Measurements from ENCODE around the gene STH.

STH gene

DNA sequence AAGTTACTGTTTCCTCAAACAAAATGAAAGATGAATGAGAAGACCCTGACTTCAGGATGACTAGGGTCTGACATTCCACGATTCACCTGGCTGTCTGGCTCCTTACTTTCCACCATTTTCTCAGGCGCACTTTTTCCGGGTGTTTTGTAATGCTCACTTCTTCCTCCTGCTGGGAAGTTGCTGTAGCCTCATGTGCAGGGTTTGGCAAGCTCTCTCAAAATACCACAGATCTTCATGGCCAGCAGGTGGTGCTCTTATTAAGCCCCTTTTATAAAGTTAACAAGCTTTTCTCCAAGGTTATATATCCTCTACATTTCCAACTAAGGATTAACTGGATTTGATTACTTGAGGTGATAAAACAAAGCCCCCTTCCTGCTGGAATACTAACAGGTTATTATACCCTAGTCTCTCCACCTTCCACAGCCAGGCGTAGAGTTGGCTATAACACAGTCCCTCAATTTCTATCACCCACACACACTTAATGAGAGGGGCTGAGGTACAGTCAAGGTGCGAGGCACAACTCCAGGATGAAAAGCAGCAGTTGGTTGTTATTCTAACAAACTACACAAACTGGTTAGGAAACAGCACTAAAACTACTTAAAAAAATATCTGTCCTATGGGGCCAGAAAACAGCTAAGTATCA lies 45.4 kb downstream of the STH start:
- FAIRE-seq: peak; percentile 16
- DNase-seq (ENCODE audit: low spot score): peak; percentile 60

DNA sequence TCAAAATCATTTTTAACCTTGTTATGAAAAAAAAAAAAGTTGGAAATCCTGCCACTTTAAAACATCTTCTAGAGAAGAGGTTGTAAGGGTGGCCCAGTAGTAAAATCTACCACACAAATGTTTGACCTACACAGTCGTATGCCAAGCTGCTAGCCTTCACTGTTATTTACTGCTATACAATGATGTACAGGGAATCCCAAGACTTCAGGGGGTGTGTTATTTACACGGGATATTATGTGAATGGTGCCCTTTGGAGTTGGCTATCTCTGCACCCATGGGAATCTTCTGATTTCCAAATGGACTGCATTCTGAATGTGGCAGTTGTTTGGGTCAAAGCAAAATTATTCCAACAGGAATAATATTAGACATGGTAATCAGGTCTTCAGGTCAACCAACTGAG lies 45.9 kb downstream of the STH start:
- FAIRE-seq (no peak), DNase-seq (ENCODE audit: low spot score) (no peak)

DNA sequence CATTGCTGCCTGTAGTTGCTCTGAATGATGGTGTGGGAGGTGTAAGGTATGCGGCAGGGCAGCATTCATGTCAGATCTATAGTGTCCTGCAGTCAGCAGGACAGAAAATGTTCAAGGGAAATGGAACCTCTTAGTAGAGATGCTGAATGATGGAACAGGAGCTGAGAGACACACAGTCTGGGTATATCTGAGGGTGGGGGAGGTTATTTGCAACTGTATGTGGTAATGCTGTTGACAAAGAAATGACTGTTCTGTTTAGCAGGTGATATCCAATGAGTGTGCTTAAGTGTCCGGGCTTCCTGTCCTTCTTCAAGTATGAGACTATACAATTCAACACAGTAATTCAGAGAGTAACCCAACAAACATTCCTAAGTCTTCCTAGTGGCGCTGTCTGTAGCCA lies 46.6 kb downstream of the STH start:
- FAIRE-seq (no peak), DNase-seq (ENCODE audit: low spot score) (no peak)

DNA sequence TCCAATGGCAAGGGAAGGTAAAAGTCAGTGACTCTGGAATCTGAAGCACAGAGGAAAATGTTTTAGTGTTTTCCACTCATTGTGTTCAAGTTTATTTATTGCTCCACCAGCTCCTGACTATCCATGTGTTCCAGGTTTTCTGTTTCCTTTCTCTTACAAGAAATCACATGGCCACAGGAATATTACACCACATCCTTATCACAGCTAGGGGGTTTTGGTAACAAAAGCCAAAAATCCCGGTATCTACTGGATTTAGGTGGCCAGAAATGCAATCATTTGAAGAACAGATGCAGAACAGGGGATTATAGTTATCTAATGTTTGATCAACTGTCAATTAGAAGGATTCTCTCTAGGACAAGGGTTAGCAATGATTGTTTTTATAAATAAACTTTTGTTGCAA lies 47.9 kb downstream of the STH start:
- FAIRE-seq: no peak
- DNase-seq (ENCODE audit: low spot score): no peak

- FAIRE-seq (no peak), DNase-seq (ENCODE audit: low spot score) (no peak)
These were observed 48.3 kb downstream of the STH start for GRCh38 chr17:46047398-46047797.

DNA sequence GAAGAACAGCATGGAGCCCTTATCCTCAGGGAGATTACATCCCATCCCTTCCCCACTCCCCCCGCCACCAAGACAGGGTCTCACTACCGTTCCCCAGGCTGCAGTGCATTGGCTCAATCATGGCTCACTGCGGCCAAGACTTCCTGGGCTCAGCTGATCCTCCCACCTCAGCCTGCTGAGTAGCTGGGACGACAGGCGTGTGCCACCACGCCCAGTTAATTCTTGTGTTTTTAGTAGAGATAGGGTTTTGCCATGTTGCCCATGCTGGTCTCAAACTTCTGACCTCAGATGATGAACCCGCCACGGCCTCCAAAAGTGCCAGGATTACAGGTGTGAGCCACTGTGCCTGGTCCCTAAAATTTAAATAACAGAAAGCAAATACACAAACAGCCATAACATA lies 48.8 kb downstream of the STH start:
- DNase-seq (ENCODE audit: low spot score) (no peak), FAIRE-seq (no peak)

All from RCC 7860 (cell line).